SK-N-DZ (cell line): ENCODE results near the gene PGM2L1. TPM values are rescaled to one million over a fixed set of nuclear protein-coding genes. Genes with fewer than 3 reads are reported as not detected.
"Not testable (repeated sequence)": the region's sequence is repeated elsewhere in the genome, so short reads cannot be mapped to it uniquely, and the experiment has no call there.

Source experiments
- DNase-seq: peaks from one replicate; pipeline ENCODE4 v3.0.0-alpha.2; 2015; ENCODE audit warnings: low spot score
- polyA plus RNA-seq, 2 experiments: library from polyadenylated mRNA; depleted of rRNA; stranded (reverse); fragments of >200 nt; gene quantifications; 2 replicates each; pipeline ENCODE4 v1.2.3, GENCODE V29; 2014

PGM2L1 gene
- 4.6 and 5.8 TPM in 2 replicates for polyA plus RNA-seq (2014; cell fraction: cytosol; rRNA removed)
- polyA plus RNA-seq (2014; cell fraction: nucleus; rRNA removed): 1.9 and 2.3 TPM in 2 replicates

GRCh38 chr11:74398244-74399159, at the start of gene PGM2L1:
TSS of gene PGM2L1 (minus strand) at chr11:74398433. CDS start at chr11:74398161, 272 bp downstream.
- DNase-seq: peak; percentile 97

GRCh38 chr11:74447720-74448119, 49.5 kb upstream of the PGM2L1 start:
- DNase-seq: no peak

- DNase-seq: peak; percentile 29
Measured at GRCh38 chr11:74446532-74446938, 48.3 kb upstream of the PGM2L1 start.

- no peak for DNase-seq
Measured at GRCh38 chr11:74444173-74444826, 46.1 kb upstream of the PGM2L1 start.

- peak; percentile 30 for DNase-seq
Measured at GRCh38 chr11:74443071-74443864, 45.0 kb upstream of the PGM2L1 start.

- no peak for DNase-seq
Measured at GRCh38 chr11:74442636-74443035, 44.4 kb upstream of the PGM2L1 start.

GRCh38 chr11:74438681-74439080, 40.4 kb upstream of the PGM2L1 start:
- no peak for DNase-seq

- no peak for DNase-seq
Measured at GRCh38 chr11:74437441-74438042, 39.3 kb upstream of the PGM2L1 start.

- DNase-seq: no peak
Measured at GRCh38 chr11:74434528-74434927, 36.3 kb upstream of the PGM2L1 start.

- no peak for DNase-seq
Measured at GRCh38 chr11:74429205-74429604, 31.0 kb upstream of the PGM2L1 start.

GRCh38 chr11:74427384-74427886, 29.2 kb upstream of the PGM2L1 start:
- no peak for DNase-seq

- DNase-seq: no peak
Measured at GRCh38 chr11:74425100-74425499, 26.9 kb upstream of the PGM2L1 start.

- DNase-seq: no peak
Measured at GRCh38 chr11:74418509-74418895, 20.3 kb upstream of the PGM2L1 start.

GRCh38 chr11:74417860-74418508, 19.8 kb upstream of the PGM2L1 start:
- no peak for DNase-seq

GRCh38 chr11:74417379-74417804, 19.2 kb upstream of the PGM2L1 start:
- DNase-seq: no peak

GRCh38 chr11:74416974-74417373, 18.7 kb upstream of the PGM2L1 start:
- DNase-seq: not testable (repeated sequence)

- no peak for DNase-seq
Measured at GRCh38 chr11:74412733-74413359, 14.6 kb upstream of the PGM2L1 start.

- no peak for DNase-seq
Measured at GRCh38 chr11:74412321-74412720, 14.1 kb upstream of the PGM2L1 start.

- no peak for DNase-seq
Measured at GRCh38 chr11:74409633-74410032, 11.4 kb upstream of the PGM2L1 start.
